Ishikawa (cell line): ENCODE measurements around the gene EVL.

Experiments
- CEBPB ChIP-seq: IDR thresholded peaks from 2 replicates; pipeline ENCODE4 v1.6.1; 2012
- CREB1 ChIP-seq: IDR thresholded peaks from 2 replicates; pipeline ENCODE4 v1.6.1; 2012; ENCODE audit warnings: low read depth
- EGR1 ChIP-seq: IDR thresholded peaks from 2 replicates; pipeline ENCODE4 v1.6.1; 2012
- EP300 ChIP-seq: IDR thresholded peaks from 2 replicates; pipeline ENCODE4 v1.6.1; 2012; ENCODE audit warnings: borderline replicate concordance
- FOXM1 ChIP-seq: IDR thresholded peaks from 2 replicates; pipeline ENCODE4 v1.6.1; 2012; ENCODE audit warnings: low read depth, borderline replicate concordance
- MAX ChIP-seq: IDR thresholded peaks from 2 replicates; pipeline ENCODE4 v1.6.1; 2012
- NFIC ChIP-seq: IDR thresholded peaks from 2 replicates; pipeline ENCODE4 v1.6.1; 2012
- RAD21 ChIP-seq: IDR thresholded peaks from 2 replicates; pipeline ENCODE4 v1.6.1; 2012; ENCODE audit warnings: low read depth
- REST ChIP-seq: IDR thresholded peaks from 2 replicates; pipeline ENCODE4 v1.6.1; 2012; ENCODE audit warnings: low read depth, mild to moderate bottlenecking
- TAF1 ChIP-seq: IDR thresholded peaks from 2 replicates; pipeline ENCODE4 v1.6.1; 2012; ENCODE audit warnings: low read depth, mild to moderate bottlenecking
- TCF12 ChIP-seq: IDR thresholded peaks from 2 replicates; pipeline ENCODE4 v1.6.1; 2012; ENCODE audit warnings: low read depth
- TEAD4 ChIP-seq: IDR thresholded peaks from 2 replicates; pipeline ENCODE4 v1.6.1; 2012
- YY1 ChIP-seq: IDR thresholded peaks from 2 replicates; pipeline ENCODE4 v1.6.1; 2012; ENCODE audit warnings: low read depth
- ZBTB7A ChIP-seq: IDR thresholded peaks from 2 replicates; pipeline ENCODE4 v1.6.1; 2012; ENCODE audit warnings: low read depth
- TF ChIP-seq, protein P1 (sequence below): IDR thresholded peaks from 2 replicates; pipeline ENCODE4 v1.6.1; 2012

The EVL gene

DNA sequence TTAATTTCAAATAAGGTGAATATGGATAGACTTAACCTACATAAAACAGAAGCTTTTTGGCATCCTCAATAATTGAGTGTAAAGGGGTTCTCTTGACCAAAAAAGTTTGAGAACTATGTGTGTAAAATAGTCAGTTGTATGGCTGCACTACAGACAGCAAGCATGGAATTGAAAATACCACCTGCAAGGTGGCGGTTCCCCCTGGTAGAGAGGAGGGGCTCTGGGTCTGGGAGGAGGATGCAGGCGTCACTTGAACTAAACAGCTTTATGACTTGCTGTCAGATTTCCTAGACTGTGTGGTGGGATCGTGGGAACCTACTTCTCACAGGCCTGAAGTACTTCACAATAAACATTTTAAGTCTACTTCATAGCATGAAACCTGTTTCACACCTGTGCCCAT is 6.3 kb downstream of the EVL start:
- TF ChIP-seq TCF12 (no peak), CEBPB (no peak), FOXM1 (no peak), MAX (no peak)

GRCh38 chr14:100072783-100073346 is 7.6 kb downstream of the EVL start:
- TF ChIP-seq CEBPB (no peak), EGR1 (no peak), MAX (no peak), RAD21 (no peak), NFIC (no peak), TEAD4 (no peak), REST (no peak), TCF12 (no peak), EP300 (no peak), TAF1 (no peak), CREB1 (no peak), YY1 (no peak)

DNA sequence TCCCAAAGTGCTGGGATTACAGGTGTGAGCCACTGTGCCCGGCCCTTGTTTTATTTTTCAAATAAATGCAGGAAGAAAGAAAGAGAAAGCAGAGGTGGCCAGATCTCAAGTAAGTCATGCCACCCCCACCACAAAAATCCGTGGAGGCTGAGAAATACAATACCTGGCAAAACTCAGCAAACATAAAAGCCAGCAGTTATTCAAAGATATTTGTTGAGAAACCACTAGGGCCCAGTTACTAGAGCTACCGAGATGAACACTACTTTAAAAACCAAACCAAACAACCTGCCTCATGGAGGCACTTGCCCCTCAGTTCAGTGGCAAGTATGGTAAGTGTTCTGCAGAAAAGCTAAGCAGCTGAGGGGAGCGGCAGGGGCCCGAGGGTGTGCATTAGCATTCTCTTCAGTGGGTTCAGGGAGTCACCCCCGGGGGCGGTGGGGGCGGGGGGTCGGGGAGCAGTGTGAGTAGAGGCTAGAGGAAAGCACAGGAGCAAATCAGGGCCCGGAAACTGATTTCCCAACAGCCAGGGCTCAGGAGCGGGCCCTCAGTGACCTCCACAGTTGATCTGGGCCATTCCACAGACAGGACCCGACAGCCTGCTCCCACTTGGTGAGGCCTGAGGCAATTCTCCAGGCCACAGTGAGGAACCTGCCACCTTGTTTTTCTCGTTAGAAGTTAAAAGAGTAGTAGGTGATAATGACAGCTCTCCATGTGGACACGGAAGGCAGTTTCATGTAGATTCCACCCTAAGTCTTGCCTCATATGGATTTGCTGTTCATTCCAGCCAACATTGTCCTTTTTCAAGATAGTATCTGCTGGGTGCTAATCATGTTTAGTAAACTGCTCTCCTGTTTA is 8.6 kb downstream of the EVL start:
- TF ChIP-seq YY1 (no peak), MAX (no peak), EGR1 (no peak), ZBTB7A (no peak), NFIC (no peak), RAD21 (no peak), TAF1 (no peak), TEAD4 (no peak), TCF12 (no peak), CEBPB (no peak)
- TF ChIP-seq, protein P1, sequence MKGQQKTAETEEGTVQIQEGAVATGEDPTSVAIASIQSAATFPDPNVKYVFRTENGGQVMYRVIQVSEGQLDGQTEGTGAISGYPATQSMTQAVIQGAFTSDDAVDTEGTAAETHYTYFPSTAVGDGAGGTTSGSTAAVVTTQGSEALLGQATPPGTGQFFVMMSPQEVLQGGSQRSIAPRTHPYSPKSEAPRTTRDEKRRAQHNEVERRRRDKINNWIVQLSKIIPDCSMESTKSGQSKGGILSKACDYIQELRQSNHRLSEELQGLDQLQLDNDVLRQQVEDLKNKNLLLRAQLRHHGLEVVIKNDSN: no peak

DNA sequence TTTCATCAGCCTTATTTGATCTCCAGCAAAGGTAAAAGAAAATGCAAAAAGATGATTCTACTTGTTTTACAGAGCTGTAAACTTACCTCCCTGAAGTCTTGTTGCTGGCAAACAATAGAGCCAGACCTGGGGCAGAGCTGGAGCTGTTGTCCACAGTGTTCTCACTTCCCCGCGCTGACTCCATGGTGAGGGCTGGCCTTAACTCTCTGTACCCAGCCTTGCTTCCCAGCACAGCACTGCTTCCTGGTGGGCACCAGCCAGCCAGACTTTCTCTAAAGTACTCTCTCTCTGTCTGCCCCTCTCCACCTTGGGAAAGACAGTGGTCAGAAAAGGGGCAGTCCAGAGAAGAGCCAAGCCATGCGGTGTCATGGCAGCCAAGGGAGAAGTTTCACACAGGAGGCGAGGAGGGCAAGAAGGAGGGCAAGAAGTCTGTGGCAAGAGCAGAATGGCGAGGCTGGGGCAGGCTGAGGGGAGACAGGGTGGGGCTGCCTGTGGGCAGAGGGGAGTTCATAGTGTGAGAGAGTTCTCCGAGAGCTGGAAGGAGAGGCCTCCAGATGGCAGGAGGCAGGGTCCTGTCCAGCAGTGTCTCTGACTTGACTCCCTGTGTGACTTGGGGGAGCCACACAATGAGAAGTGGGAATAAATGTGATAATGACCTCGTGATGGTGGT is 9.3 kb downstream of the EVL start:
- TF ChIP-seq REST (no peak), NFIC (no peak), FOXM1 (no peak), TAF1 (no peak), EGR1 (no peak), TCF12 (no peak), RAD21 (no peak), TEAD4 (no peak), YY1 (no peak), CREB1 (no peak), MAX (no peak), CEBPB (no peak), ZBTB7A (no peak), EP300 (no peak)
- TF ChIP-seq, protein P1: no peak

DNA sequence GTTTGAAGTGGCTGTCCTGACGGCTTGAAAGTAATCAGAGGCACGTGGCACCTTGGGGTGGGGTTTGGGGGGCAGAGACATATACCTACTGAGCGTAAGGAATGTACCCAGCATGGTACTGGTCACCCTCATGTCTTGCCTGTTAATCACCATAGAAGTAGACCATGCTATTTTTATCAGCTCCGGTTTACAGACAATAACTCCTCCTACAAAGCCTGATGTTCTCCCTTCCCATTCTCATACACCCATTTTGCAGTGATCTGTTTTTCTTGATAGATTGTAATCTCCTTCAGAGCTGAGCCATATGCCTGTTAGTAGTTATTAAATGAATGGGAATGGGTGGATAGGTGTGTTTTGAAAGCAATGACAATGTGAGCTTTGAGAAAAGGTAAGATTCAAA is 10.5 kb downstream of the EVL start:
- TF ChIP-seq TCF12 (no peak), FOXM1 (no peak), CREB1 (no peak), EGR1 (no peak), MAX (no peak), RAD21 (no peak), YY1 (no peak)
- TF ChIP-seq, protein P1: no peak
